AG09309 (cell line): Measurements from ENCODE around the gene ARPC1A.
"Not testable (repeated sequence)": the region's sequence is repeated elsewhere in the genome, so short reads cannot be mapped to it uniquely, and the experiment has no call there.

Experiments
- DNase-seq: peaks from one replicate; pipeline ENCODE4 v3.0.0-alpha.2; 2010; ENCODE audit warnings: low read depth
- H3K4me3 ChIP-seq: 2 replicates; pipeline ENCODE4 v1.5.1; 2011; ENCODE audit warnings: mild to moderate bottlenecking, low read depth, low read length, moderate library complexity; ENCODE audit not compliant: control insufficient read depth
- TF ChIP-seq, protein P1 (sequence below): IDR thresholded peaks from 2 replicates; pipeline ENCODE4 v1.5.1; 2011; ENCODE audit warnings: mild to moderate bottlenecking, low read depth, low read length, inconsistent platforms; ENCODE audit not compliant: insufficient read depth, control insufficient read depth; ENCODE audit errors: missing control alignments

The ARPC1A gene

DNA sequence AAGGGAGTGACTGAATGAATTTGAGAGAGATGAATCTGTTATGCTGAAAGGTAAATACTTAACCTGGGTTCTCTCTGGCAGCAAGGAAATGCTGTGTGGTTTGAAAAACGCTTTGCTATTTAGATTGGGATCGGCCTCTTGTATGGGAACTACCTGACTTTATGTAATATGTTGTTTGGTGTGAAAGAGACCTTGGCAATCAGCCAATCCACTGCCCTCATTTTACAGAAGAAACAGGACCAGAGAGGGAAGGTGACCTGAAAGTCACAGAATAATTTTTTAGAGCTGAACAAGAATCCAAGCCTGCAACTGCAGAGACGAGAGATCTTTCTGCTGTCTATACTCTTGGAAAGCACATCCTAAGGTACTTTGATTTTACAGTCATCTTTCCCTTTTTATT, 84.1 kb downstream of the ARPC1A start:
- DNase-seq: no peak
- TF ChIP-seq, protein P1, sequence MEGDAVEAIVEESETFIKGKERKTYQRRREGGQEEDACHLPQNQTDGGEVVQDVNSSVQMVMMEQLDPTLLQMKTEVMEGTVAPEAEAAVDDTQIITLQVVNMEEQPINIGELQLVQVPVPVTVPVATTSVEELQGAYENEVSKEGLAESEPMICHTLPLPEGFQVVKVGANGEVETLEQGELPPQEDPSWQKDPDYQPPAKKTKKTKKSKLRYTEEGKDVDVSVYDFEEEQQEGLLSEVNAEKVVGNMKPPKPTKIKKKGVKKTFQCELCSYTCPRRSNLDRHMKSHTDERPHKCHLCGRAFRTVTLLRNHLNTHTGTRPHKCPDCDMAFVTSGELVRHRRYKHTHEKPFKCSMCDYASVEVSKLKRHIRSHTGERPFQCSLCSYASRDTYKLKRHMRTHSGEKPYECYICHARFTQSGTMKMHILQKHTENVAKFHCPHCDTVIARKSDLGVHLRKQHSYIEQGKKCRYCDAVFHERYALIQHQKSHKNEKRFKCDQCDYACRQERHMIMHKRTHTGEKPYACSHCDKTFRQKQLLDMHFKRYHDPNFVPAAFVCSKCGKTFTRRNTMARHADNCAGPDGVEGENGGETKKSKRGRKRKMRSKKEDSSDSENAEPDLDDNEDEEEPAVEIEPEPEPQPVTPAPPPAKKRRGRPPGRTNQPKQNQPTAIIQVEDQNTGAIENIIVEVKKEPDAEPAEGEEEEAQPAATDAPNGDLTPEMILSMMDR: no peak
- H3K4me3 ChIP-seq: peak overlapping the region; percentile 57

GRCh38 chr7:99410635-99411034, 84.9 kb downstream of the ARPC1A start:
- H3K4me3 ChIP-seq: no peak overlapping the region
- TF ChIP-seq, protein P1: no peak
- no peak for DNase-seq

- TF ChIP-seq, protein P1: peak; percentile 68
- DNase-seq: peak; percentile 18
- H3K4me3 ChIP-seq: not testable (repeated sequence)
These were observed 89.9 kb downstream of the ARPC1A start for GRCh38 chr7:99415513-99416127.
